CD1c-positive myeloid dendritic cell (primary cell): ENCODE measurements around the gene DEDD2.

Experiments
- DNase-seq: peaks from one replicate; pipeline ENCODE4 v3.0.0-alpha.2; 2016; ENCODE audit errors: extremely low spot score

Gene DEDD2

DNA sequence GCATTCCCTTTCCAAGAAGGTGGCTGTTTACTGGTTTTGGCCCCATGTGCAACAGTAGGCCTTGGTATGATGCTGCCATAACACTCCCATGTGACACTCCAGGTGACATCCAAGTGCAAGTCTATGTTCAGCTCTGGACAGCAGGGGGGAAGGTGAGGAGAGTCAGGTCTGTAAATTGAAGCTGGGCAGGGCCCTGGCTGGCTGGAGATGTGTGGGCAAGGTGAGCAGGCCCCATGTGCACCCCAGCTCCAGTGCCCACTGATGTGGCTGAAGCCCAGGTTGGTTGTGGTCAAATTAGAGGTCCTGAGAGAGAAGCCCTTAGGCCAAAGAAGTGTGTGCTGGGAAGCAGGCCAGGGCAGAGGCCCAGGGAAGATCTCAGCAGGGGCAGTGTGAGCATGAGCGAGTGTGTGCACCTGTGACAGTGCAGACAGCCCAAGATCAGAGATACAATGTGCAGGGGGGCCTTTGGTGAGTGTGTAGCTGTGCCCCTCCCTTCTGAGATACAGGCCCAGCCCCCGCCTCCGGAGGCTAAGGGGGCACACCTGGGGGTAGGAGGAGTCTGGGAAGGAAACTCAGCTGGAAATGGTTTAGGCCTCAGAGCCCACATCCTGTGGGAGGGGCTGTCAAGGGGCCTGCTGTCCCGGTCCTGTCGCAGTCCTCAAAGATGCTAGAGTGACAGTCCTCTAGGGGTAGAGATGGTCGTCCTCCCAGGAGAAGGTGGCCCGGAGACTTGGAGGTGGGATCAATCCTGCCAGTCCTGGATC lies 18.6 kb downstream of the DEDD2 start:
- DNase-seq, result no peak

GRCh38 chr19:42197375-42197817 lies 20.1 kb downstream of the DEDD2 start:
- no peak for DNase-seq

DNA sequence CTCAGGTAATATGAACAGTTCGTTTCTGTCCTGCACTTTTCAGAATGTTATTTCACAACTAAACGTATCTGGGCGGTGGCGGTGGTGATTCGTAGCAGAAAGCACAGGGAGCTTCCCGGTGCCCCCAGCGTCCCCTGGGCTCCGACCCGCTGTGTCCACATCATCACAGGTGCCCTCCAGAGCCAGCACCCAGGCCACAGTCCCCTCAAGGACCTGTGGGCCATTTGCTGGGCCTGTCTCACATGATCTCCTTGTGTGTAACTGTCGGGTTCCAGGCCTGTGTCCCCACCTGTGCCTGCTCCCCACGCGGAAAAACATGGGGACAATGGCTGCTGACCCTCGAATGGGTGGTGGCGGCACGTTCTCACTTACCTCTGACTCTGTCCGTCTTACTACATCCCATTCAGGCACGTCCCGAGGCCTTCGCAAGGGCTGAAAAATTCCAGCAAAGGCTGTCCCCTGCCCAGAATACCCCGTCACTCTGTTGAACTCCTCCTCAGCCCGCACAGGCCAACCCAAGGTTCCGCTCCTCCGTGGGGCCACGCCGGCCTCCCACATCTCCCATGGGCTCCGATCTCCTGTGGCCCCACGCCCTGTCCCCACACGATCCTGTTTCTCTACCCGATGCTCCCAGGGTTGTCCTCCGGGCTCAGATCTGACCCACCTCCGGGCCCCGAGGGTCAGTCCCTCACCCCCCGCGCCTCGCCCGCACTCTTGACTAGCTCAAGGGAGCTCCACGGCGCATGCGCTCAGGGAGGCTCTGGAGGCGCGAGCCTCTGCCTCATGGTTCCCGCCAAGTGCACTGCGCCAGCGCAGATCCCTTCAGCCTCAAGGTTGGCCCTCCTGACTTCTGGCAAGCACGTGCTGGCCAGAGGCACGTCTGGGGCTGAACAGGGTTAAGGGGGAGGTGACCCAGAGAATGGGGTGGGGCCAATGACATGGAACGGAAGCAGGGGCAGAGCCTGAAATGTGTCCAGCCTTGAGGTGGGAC lies 21.2 kb downstream of the DEDD2 start:
- no peak for DNase-seq

DNA sequence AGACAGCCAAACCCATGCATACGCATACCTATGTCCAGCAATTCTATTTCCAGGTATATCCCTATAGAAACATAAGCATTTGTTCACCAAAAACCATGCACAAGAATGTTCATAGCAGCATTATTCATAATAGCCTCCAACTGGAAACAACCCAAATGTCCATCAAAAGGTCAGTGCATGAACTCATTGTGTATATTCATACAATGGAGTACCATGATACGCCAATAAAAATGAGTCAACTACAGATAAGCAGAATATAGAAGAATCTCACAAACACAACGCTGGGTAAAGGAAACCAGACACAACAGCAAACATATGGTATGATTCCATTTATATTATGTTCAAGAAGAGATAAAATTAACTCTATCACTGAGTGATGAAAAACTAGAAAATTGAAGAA lies 23.8 kb downstream of the DEDD2 start:
- DNase-seq, result no peak

DNA sequence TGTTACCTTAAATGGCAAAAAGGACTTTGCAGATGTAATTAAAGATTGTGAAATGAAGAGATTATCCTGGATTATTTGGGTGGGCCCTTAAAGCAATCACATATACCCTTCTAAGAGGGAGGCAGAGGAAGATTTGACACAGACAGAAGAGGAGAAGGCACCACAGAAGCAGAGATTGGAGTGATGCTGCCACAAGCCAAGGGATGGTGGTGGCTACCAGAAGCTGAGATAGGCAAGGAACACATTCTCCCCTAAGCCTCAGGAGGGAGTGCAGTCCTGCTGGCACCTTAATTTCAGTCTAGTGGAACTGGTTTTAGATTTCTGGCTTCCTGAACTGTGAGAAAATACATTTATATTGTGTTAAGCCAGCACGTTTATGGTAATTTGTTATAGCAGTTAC lies 24.2 kb downstream of the DEDD2 start:
- DNase-seq, result no peak

- peak; percentile 78 for DNase-seq
Measured at GRCh38 chr19:42191855-42192254, 25.6 kb downstream of the DEDD2 start.

DNA sequence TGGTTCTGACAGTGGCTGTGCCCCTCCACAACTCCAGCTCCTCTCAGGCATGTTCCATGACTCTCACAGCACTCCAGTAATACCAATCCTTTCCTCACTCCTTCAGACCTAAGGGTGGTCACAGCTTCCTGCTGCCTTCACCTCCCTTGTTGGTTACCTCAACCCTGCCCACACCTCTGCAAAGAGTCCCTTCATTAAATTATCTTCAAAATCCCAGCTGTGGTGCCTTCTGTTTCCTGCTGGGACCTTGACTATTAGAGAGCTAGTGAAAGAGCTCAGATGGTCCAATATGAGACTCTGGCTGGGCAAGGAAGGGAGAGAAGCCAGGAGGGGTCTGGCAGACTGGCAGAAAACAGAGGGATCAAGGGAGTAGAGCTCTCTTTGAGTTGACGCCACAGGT lies 26.1 kb downstream of the DEDD2 start:
- DNase-seq, result no peak

GRCh38 chr19:42189133-42189532 lies 28.3 kb downstream of the DEDD2 start:
- DNase-seq, result no peak

GRCh38 chr19:42188665-42189064 lies 28.8 kb downstream of the DEDD2 start:
- DNase-seq, result no peak

DNA sequence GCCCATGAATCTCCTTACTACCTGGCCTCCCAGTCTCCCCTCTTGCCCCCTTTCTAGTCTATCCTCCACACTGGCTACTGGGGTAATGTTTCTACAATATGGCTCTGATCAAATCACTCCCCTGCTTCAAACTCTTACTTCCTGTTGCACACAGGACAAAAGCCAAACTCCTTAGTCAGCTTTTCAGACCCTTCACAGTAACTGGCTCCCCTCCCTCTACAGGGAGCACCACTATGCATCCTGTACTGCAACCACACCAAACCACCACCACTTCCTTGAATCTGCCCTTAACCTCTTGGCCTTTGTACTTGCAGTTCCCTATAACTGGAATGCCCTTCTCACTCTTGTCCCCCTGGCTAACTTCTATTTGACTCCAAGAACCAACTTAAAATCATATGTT lies 32.2 kb downstream of the DEDD2 start:
- DNase-seq, result peak; percentile 67

DNA sequence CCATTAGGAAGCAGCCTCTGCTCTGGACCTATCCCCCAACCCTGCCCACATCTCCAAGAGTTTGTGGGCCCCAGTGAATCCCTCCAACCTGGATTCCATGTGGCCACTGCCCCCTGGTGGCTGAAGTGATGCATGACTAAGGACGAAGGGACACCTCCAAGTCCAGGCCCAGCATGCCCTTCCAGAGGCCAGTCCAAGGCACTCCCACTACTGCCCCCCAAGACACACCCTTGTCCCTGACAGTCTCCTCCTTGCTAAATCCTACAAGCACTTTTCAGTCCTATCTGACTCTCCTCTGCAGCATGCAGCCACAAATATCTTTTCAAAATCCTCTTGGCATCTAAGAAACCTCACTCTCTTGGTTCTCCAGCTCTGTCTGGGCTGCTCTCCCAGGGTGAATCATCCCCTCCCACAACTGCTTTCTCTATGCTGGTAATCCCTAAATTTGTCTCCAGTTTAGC lies 33.0 kb downstream of the DEDD2 start:
- DNase-seq, result peak; percentile 84

GRCh38 chr19:42178791-42179674 lies 38.4 kb downstream of the DEDD2 start:
- no peak for DNase-seq

DNA sequence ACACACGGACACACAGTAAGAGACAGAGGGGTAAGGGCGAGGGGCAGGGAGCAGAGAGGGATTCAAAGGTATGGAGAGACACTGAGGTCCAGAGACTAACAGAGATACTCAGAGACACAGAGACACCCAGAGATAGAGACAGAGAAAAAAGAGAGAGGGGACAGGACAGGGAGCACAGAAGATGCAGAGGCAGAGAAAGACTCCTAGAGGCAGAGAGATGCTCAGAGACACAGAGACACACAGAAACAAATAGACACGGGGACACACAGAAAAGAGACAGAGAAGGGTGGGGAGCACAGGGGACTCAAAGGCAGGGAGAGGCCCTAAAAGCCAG lies 39.8 kb downstream of the DEDD2 start:
- no peak for DNase-seq

- peak; percentile 76 for DNase-seq
Measured at GRCh38 chr19:42176990-42177685, 40.3 kb downstream of the DEDD2 start.

DNA sequence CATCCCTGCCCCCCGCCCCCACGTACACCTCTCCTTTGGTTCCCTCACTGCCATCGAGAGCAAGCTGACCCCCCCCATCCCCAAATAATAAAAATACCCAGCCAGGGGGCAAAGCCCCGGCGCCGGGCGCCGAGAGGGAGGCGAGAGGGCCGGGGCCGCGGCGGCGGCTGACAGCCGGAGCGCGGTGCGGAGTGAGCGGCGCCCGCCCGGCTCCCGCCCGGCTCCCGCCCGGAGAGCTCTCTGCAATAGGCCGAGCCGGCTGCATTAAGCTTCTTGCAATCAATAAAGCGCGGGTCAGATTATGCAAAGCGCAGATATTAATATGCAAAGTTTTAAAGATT lies 40.9 kb downstream of the DEDD2 start:
- no peak for DNase-seq

- no peak for DNase-seq
Measured at GRCh38 chr19:42175952-42176648, 41.4 kb downstream of the DEDD2 start.

GRCh38 chr19:42174958-42175734 lies 42.3 kb downstream of the DEDD2 start:
- no peak for DNase-seq

DNA sequence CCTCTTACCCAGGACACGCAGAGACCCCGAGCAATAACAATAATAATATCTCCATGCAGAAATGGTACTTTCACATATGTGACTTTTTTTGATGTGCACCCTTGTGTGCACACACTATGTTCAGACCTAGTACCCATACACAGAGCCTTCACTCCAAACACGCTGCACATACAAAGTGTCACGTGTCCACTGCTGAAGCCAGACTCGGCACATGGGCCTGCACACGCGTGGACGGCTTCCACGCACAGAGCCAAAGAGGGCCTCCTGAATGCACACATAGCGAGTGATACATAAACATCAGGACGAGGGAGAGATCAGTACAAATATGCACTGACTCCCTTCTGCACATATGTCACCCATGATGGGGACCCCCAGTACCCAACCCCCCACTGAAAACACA lies 43.3 kb downstream of the DEDD2 start:
- DNase-seq, result no peak

- no peak for DNase-seq
Measured at GRCh38 chr19:42173695-42174094, 43.8 kb downstream of the DEDD2 start.

- DNase-seq, result no peak
Measured at GRCh38 chr19:42172261-42172660, 45.2 kb downstream of the DEDD2 start.
